Fibroblast of the aortic adventitia (primary cell): ENCODE results near the gene CSRP1. TPM values are rescaled to one million over a fixed set of nuclear protein-coding genes. Genes with fewer than 3 reads are reported as not detected.
"Not testable (repeated sequence)": the region's sequence is repeated elsewhere in the genome, so short reads cannot be mapped to it uniquely, and the experiment has no call there.

Experiments used
- DNase-seq: peaks from one replicate; pipeline ENCODE4 v3.0.0-alpha.2; 2010; ENCODE audit warnings: low read depth
- H3K4me3 ChIP-seq: 2 replicates; pipeline ENCODE4 v1.5.1; 2011; ENCODE audit warnings: low read depth, mild to moderate bottlenecking, control low read depth, low read length, moderate library complexity
- total RNA-seq: library from RNA; depleted of rRNA; stranded (reverse); fragments of >200 nt; gene quantifications from 2 replicates; pipeline ENCODE4 v1.2.3, GENCODE V29; 2012; ENCODE audit warnings: low replicate concordance
- TF ChIP-seq, protein P1 (sequence below): IDR thresholded peaks from 2 replicates; pipeline ENCODE4 v1.5.1; 2011; ENCODE audit warnings: mild to moderate bottlenecking, low read length, control low read depth, inconsistent platforms; ENCODE audit not compliant: insufficient read depth

Gene CSRP1
- total RNA-seq, 1 donor, result 86.9 TPM

DNA sequence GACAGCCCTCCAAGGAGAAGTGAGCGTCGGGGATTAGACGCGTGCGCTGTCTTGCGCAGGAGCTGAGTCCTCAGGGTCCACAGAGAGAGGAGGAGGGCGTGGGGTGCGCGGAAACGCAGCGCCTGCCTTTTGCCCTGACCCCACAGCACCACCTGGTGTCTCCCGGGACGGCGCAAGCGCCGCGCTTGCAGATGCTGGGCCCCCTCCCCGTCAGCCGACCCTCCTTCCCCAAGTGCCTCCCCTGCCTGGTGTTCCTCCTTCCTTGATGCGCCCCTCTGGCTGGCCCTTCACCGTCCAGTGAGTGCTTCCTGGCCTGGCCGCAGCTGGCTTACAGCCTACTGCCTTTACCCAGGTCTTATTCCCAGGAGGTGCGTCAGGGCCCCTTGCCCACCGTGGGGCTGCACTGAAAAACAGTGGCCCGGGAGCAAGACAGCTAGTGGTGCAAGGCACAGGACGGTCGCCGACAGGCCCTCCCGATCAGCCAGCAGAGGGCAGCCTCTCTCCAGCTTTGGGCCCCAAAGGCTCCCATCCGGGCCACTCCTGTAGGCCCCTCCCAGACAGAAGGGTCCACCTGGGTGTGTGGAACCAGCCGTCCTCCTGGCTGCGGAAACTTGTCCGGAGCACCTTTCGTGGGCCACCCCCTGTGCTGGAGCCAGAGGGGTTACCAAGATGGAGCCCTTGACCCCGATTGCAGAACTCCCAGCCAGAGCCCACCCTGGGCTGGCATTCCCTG is 25.0 kb downstream of the CSRP1 start:
- peak; percentile 79 for DNase-seq
- no peak overlapping the region for H3K4me3 ChIP-seq
- TF ChIP-seq, protein P1, sequence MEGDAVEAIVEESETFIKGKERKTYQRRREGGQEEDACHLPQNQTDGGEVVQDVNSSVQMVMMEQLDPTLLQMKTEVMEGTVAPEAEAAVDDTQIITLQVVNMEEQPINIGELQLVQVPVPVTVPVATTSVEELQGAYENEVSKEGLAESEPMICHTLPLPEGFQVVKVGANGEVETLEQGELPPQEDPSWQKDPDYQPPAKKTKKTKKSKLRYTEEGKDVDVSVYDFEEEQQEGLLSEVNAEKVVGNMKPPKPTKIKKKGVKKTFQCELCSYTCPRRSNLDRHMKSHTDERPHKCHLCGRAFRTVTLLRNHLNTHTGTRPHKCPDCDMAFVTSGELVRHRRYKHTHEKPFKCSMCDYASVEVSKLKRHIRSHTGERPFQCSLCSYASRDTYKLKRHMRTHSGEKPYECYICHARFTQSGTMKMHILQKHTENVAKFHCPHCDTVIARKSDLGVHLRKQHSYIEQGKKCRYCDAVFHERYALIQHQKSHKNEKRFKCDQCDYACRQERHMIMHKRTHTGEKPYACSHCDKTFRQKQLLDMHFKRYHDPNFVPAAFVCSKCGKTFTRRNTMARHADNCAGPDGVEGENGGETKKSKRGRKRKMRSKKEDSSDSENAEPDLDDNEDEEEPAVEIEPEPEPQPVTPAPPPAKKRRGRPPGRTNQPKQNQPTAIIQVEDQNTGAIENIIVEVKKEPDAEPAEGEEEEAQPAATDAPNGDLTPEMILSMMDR, result peak; percentile 94

DNA sequence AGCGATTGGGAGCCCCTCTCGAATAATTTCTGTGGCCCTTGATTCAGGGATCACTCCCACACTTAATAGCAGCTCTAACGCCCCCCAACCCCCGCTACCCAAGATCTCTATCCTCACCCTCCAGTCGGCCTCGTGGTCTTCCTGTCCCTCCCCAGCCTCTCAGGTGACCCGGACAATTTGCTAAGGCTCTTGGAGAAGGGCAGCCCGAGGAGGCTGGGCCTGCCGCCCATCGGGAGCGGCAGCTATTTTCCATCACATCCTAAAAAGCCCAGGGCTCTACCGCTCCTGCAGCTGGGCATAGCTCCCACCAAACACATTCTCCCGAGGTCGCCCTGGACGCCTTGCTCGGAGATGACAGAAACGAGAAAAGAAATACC is 25.9 kb downstream of the CSRP1 start:
- H3K4me3 ChIP-seq, result no peak overlapping the region

GRCh38 chr1:201480231-201481003 is 26.5 kb downstream of the CSRP1 start:
- TF ChIP-seq, protein P1, result no peak
- DNase-seq, result peak; percentile 69

More for the DNA sequence above, 25.9 kb downstream of the CSRP1 start:
- TF ChIP-seq, protein P1, result no peak
- no peak for DNase-seq

GRCh38 chr1:201479201-201479730 is 27.7 kb downstream of the CSRP1 start:
- DNase-seq, result no peak
- no peak overlapping the region for H3K4me3 ChIP-seq
- TF ChIP-seq, protein P1, result no peak

More at GRCh38 chr1:201480231-201481003, 26.5 kb downstream of the CSRP1 start:
- peak overlapping the region; percentile 25 for H3K4me3 ChIP-seq

- not testable (repeated sequence) for DNase-seq
These were observed 28.3 kb downstream of the CSRP1 start for GRCh38 chr1:201478666-201479065.

GRCh38 chr1:201476670-201477344 is 30.1 kb downstream of the CSRP1 start:
- TF ChIP-seq, protein P1, result no peak
- no peak for DNase-seq
- H3K4me3 ChIP-seq, result no peak overlapping the region

More at GRCh38 chr1:201478666-201479065, 28.3 kb downstream of the CSRP1 start:
- H3K4me3 ChIP-seq, result not testable (repeated sequence)
